Measurements from ENCODE around the gene ANO7. TPM values are rescaled to one million over a fixed set of nuclear protein-coding genes. Genes with fewer than 3 reads are reported as not detected.

Gene ANO7
- polyA plus RNA-seq, 1 donor from 2014 or later, result not detected

DNA sequence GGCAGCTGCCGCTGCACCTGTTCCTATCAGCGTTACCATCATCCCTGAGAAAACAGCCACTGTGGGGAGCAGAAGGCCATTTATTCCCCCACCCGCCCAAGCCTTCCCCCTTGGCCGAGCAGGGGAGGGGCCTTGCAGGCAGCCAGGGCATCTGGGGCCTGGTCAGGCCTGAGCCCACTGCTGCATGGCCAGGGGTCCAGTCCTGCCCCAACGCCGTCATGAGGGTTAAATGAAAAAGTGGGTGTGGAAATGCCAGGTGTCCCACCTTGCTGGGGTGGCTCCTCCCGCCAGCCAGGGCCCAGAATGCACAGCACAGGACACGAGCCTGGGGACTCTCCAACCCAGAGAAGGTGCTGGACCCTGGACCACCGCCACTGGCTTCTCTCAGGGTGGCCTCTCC lies 14.2 kb downstream of the ANO7 start:
- no peaks in the 10 kb centered on the region for H3K9me3 ChIP-seq (ENCODE audit: low read length)
- no peaks in the 10 kb centered on the region for H3K9me2 ChIP-seq (ENCODE audit: insufficient read depth, low read length)
- no peak overlapping the region for H3K4me3 ChIP-seq (ENCODE audit: low read length)
- no peaks in the 10 kb centered on the region for H3K36me3 ChIP-seq (ENCODE audit: insufficient read depth, low read length)
- H2AFZ ChIP-seq (ENCODE audit: low read depth, low read length), result no peak overlapping the region
- no peaks in the 10 kb centered on the region for H4K20me1 ChIP-seq (ENCODE audit: insufficient read depth)
- H3K27ac ChIP-seq (ENCODE audit: low read length), result no peak overlapping the region
- H3F3A ChIP-seq (ENCODE audit: insufficient read depth, low read length, poor library complexity, severe bottlenecking), result no peaks in the 10 kb centered on the region
- no peaks in the 10 kb centered on the region for H3K27me3 ChIP-seq (ENCODE audit: insufficient read depth, low read depth, low read length)
- no peak overlapping the region for H3K4me2 ChIP-seq (ENCODE audit: low read length)
- H3K9ac ChIP-seq (ENCODE audit: low read length), result no peak overlapping the region
- H3K79me2 ChIP-seq (replicated peaks; ENCODE audit: insufficient read depth, low read length), result no peaks in the 10 kb centered on the region
- TF ChIP-seq, protein P1, sequence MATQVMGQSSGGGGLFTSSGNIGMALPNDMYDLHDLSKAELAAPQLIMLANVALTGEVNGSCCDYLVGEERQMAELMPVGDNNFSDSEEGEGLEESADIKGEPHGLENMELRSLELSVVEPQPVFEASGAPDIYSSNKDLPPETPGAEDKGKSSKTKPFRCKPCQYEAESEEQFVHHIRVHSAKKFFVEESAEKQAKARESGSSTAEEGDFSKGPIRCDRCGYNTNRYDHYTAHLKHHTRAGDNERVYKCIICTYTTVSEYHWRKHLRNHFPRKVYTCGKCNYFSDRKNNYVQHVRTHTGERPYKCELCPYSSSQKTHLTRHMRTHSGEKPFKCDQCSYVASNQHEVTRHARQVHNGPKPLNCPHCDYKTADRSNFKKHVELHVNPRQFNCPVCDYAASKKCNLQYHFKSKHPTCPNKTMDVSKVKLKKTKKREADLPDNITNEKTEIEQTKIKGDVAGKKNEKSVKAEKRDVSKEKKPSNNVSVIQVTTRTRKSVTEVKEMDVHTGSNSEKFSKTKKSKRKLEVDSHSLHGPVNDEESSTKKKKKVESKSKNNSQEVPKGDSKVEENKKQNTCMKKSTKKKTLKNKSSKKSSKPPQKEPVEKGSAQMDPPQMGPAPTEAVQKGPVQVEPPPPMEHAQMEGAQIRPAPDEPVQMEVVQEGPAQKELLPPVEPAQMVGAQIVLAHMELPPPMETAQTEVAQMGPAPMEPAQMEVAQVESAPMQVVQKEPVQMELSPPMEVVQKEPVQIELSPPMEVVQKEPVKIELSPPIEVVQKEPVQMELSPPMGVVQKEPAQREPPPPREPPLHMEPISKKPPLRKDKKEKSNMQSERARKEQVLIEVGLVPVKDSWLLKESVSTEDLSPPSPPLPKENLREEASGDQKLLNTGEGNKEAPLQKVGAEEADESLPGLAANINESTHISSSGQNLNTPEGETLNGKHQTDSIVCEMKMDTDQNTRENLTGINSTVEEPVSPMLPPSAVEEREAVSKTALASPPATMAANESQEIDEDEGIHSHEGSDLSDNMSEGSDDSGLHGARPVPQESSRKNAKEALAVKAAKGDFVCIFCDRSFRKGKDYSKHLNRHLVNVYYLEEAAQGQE (IDR thresholded peaks at IDR 0.05; ENCODE audit: borderline replicate concordance), result no peak
- TF ChIP-seq EP300 (conservative IDR thresholded peaks at IDR 0.05; ENCODE audit: poor library complexity, severe bottlenecking) (no peak), EZH2 (IDR thresholded peaks at IDR 0.05; ENCODE audit: borderline replicate concordance, insufficient read depth, low read length, poor library complexity, severe bottlenecking) (no peak), SMC3 (conservative IDR thresholded peaks at IDR 0.05; ENCODE audit: poor library complexity) (no peak)

DNA sequence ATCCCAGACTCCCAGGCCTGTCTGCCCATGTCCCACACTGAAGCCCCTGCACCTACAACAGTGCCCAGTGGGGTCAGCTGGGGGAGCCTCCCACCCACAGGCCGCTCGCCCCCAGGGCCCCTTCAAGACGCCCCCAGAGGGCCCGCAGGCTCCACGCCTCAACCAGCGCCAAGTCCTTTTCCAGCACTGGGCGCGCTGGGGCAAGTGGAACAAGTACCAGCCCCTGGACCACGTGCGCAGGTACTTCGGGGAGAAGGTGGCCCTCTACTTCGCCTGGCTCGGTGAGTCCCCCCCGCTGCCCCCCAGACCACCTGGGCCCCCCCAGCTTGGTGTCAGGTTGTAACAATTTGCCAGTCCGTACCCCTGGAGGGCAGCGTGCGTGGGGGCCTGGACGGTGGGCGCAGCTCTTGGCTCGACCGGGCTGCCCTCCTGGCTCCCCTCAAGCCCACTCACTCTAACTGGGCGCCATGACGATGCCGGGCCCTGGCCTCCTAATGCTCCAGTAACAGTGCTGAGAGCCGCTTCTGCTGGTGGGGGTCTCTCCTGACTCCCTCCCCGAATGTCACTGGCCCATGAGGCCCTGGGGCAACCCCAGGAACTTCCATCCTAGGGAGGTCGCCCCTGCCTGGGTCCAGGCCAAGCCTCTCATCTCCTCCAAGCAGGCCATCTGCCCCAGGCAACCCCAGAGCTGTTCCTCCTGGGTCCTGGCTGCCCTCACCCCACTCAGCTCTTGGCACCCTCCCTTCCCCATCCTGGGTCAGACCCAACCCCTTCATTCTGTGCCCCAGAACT lies 14.9 kb downstream of the ANO7 start:
- Histone ChIP-seq H3K27ac (ENCODE audit: low read length) (no peak overlapping the region), H3K36me3 (ENCODE audit: insufficient read depth, low read length) (no peaks in the 10 kb centered on the region), H3K4me2 (ENCODE audit: low read length) (no peak overlapping the region), H3K9me3 (ENCODE audit: low read length) (no peaks in the 10 kb centered on the region), H3F3A (ENCODE audit: insufficient read depth, low read length, poor library complexity, severe bottlenecking) (no peaks in the 10 kb centered on the region), H2AFZ (ENCODE audit: low read depth, low read length) (no peak overlapping the region), H3K27me3 (ENCODE audit: insufficient read depth, low read depth, low read length) (no peaks in the 10 kb centered on the region), H4K20me1 (ENCODE audit: insufficient read depth) (no peaks in the 10 kb centered on the region), H3K9ac (ENCODE audit: low read length) (no peak overlapping the region), H3K9me2 (ENCODE audit: insufficient read depth, low read length) (no peaks in the 10 kb centered on the region), H3K79me2 (replicated peaks; ENCODE audit: insufficient read depth, low read length) (no peaks in the 10 kb centered on the region), H3K4me3 (ENCODE audit: low read length) (no peak overlapping the region)
- TF ChIP-seq, protein P1 (IDR thresholded peaks at IDR 0.05; ENCODE audit: borderline replicate concordance), result no peak

DNA sequence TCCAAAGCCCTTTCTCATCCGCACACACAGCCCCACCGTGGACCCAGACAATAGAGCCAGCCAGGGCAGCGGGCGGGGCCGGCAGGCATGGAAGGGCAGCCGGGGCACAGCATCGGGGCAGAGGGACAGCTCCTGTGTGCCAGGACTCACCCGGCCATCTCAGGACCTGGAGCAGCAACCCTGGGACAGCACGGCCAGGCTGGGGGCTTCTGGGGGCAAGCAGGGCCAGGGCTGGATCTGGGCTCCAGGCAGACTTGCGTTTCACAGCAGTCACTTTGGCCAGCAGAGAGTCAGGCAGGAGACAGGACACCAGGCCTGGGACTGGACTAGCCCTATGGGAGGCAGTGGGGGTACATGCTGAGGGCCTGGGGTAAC lies 15.5 kb downstream of the ANO7 start:
- TF ChIP-seq EP300 (conservative IDR thresholded peaks at IDR 0.05; ENCODE audit: poor library complexity, severe bottlenecking), result no peak
- Histone ChIP-seq H3K27ac (ENCODE audit: low read length) (no peak overlapping the region), H3K9me2 (ENCODE audit: insufficient read depth, low read length) (no peaks in the 10 kb centered on the region), H3K4me2 (ENCODE audit: low read length) (no peak overlapping the region), H3K79me2 (replicated peaks; ENCODE audit: insufficient read depth, low read length) (no peaks in the 10 kb centered on the region), H3K4me3 (ENCODE audit: low read length) (no peak overlapping the region), H3K36me3 (ENCODE audit: insufficient read depth, low read length) (no peaks in the 10 kb centered on the region), H3K27me3 (ENCODE audit: insufficient read depth, low read depth, low read length) (no peaks in the 10 kb centered on the region), H4K20me1 (ENCODE audit: insufficient read depth) (no peaks in the 10 kb centered on the region), H3K9ac (ENCODE audit: low read length) (no peak overlapping the region), H3K9me3 (ENCODE audit: low read length) (no peaks in the 10 kb centered on the region), H2AFZ (ENCODE audit: low read depth, low read length) (no peak overlapping the region), H3F3A (ENCODE audit: insufficient read depth, low read length, poor library complexity, severe bottlenecking) (no peaks in the 10 kb centered on the region)

Data from neural cell (in vitro differentiated cells).